ENCODE measurements around the gene CMC2. TPM values are rescaled to one million over a fixed set of nuclear protein-coding genes. Genes with fewer than 3 reads are reported as not detected.
A peak's percentile ranks its signal among the peaks of the same experiment; 100 is the strongest.

The CMC2 gene
- total and polyA plus RNA-seq, 2 of the 13 experiments (the other 11 are each of a cell fraction or from before 2014, with no cell fraction given) = 116 to 129 TPM

DNA sequence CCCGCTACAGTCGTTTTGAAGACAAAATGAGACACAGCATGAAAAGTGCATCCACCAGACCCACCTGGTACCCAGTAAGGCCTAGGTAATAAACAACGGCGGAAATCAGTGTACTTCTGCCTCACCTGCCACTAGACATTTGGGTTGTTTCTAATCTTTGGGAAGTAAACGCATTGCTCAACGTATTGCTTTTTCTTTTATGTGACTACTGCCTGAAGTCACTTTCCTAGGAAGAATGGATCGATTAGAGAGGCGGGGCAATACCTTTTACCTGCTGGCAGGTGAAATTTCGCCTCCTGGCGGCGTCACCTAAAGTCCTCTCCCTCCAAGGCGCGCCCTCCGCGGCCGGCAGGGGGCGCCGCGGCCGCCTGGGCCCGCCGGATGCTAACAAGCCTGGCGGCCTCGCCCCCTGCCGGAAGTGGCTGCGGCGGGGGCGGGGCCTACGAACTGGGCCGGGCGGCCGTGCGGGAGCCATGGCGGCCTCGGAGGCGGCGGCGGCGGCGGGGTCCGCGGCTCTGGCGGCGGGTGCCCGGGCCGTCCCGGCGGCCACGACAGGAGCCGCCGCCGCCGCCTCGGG, 28.8 kb upstream of the CMC2 start, which contains the start of gene ATMIN (continued):
- TF ChIP-seq, protein P1, sequence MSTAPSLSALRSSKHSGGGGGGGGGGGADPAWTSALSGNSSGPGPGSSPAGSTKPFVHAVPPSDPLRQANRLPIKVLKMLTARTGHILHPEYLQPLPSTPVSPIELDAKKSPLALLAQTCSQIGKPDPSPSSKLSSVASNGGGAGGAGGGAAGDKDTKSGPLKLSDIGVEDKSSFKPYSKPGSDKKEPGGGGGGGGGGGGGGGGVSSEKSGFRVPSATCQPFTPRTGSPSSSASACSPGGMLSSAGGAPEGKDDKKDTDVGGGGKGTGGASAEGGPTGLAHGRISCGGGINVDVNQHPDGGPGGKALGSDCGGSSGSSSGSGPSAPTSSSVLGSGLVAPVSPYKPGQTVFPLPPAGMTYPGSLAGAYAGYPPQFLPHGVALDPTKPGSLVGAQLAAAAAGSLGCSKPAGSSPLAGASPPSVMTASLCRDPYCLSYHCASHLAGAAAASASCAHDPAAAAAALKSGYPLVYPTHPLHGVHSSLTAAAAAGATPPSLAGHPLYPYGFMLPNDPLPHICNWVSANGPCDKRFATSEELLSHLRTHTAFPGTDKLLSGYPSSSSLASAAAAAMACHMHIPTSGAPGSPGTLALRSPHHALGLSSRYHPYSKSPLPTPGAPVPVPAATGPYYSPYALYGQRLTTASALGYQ (CRISPR knock-in tag; IDR thresholded peaks at IDR 0.05) = no peak
- TF ChIP-seq ZNF607 (CRISPR knock-in tag; IDR thresholded peaks at IDR 0.05; ENCODE audit: borderline replicate concordance) (no peak), SAFB2 (CRISPR knock-in tag; IDR thresholded peaks at IDR 0.05; ENCODE audit: borderline replicate concordance, low read depth) (no peak), MTA3 (CRISPR knock-in tag; IDR thresholded peaks at IDR 0.05) (no peak), SP4 (CRISPR knock-in tag; IDR thresholded peaks at IDR 0.05) (peak; percentile 69; the same call in 1 of the 2 replicates), ZSCAN22 (CRISPR knock-in tag; IDR thresholded peaks at IDR 0.05) (no peak)
- TF ChIP-seq, protein P2, sequence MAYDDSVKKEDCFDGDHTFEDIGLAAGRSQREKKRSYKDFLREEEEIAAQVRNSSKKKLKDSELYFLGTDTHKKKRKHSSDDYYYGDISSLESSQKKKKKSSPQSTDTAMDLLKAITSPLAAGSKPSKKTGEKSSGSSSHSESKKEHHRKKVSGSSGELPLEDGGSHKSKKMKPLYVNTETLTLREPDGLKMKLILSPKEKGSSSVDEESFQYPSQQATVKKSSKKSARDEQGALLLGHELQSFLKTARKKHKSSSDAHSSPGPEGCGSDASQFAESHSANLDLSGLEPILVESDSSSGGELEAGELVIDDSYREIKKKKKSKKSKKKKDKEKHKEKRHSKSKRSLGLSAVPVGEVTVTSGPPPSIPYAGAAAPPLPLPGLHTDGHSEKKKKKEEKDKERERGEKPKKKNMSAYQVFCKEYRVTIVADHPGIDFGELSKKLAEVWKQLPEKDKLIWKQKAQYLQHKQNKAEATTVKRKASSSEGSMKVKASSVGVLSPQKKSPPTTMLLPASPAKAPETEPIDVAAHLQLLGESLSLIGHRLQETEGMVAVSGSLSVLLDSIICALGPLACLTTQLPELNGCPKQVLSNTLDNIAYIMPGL (CRISPR knock-in tag; IDR thresholded peaks at IDR 0.05; ENCODE audit: borderline replicate concordance in 1 of 2, low read depth in 1 of 2) = peak; percentile 70 to 95
- TF ChIP-seq, protein P3, sequence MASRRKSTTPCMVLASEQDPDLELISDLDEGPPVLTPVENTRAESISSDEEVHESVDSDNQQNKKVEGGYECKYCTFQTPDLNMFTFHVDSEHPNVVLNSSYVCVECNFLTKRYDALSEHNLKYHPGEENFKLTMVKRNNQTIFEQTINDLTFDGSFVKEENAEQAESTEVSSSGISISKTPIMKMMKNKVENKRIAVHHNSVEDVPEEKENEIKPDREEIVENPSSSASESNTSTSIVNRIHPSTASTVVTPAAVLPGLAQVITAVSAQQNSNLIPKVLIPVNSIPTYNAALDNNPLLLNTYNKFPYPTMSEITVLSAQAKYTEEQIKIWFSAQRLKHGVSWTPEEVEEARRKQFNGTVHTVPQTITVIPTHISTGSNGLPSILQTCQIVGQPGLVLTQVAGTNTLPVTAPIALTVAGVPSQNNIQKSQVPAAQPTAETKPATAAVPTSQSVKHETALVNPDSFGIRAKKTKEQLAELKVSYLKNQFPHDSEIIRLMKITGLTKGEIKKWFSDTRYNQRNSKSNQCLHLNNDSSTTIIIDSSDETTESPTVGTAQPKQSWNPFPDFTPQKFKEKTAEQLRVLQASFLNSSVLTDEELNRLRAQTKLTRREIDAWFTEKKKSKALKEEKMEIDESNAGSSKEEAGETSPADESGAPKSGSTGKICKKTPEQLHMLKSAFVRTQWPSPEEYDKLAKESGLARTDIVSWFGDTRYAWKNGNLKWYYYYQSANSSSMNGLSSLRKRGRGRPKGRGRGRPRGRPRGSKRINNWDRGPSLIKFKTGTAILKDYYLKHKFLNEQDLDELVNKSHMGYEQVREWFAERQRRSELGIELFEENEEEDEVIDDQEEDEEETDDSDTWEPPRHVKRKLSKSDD (CRISPR knock-in tag; IDR thresholded peaks at IDR 0.05; ENCODE audit: low read depth) = peak; percentile 48; the same call in 1 of the 2 replicates
- TF ChIP-seq, protein P4, sequence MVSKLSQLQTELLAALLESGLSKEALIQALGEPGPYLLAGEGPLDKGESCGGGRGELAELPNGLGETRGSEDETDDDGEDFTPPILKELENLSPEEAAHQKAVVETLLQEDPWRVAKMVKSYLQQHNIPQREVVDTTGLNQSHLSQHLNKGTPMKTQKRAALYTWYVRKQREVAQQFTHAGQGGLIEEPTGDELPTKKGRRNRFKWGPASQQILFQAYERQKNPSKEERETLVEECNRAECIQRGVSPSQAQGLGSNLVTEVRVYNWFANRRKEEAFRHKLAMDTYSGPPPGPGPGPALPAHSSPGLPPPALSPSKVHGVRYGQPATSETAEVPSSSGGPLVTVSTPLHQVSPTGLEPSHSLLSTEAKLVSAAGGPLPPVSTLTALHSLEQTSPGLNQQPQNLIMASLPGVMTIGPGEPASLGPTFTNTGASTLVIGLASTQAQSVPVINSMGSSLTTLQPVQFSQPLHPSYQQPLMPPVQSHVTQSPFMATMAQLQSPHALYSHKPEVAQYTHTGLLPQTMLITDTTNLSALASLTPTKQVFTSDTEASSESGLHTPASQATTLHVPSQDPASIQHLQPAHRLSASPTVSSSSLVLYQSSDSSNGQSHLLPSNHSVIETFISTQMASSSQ (IDR thresholded peaks at IDR 0.05; ENCODE audit: low read depth) = no peak
- TF ChIP-seq, protein P4 (CRISPR knock-in tag; IDR thresholded peaks at IDR 0.05; ENCODE audit: borderline replicate concordance) = 0 out of 2 replicates have a peak, but pooled peaks have one; percentile 7
- TF ChIP-seq, protein P5, sequence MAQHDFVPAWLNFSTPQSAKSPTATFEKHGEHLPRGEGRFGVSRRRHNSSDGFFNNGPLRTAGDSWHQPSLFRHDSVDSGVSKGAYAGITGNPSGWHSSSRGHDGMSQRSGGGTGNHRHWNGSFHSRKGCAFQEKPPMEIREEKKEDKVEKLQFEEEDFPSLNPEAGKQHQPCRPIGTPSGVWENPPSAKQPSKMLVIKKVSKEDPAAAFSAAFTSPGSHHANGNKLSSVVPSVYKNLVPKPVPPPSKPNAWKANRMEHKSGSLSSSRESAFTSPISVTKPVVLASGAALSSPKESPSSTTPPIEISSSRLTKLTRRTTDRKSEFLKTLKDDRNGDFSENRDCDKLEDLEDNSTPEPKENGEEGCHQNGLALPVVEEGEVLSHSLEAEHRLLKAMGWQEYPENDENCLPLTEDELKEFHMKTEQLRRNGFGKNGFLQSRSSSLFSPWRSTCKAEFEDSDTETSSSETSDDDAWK (CRISPR knock-in tag; IDR thresholded peaks at IDR 0.05) = no peak
- TF ChIP-seq, protein P6, sequence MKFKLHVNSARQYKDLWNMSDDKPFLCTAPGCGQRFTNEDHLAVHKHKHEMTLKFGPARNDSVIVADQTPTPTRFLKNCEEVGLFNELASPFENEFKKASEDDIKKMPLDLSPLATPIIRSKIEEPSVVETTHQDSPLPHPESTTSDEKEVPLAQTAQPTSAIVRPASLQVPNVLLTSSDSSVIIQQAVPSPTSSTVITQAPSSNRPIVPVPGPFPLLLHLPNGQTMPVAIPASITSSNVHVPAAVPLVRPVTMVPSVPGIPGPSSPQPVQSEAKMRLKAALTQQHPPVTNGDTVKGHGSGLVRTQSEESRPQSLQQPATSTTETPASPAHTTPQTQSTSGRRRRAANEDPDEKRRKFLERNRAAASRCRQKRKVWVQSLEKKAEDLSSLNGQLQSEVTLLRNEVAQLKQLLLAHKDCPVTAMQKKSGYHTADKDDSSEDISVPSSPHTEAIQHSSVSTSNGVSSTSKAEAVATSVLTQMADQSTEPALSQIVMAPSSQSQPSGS (CRISPR knock-in tag; IDR thresholded peaks at IDR 0.05) = peak; percentile 39; the same call in 1 of the 2 replicates
